A673 (cell line): ENCODE measurements around the gene ZNF507.

Source experiments
- CTCF ChIP-seq: fragments of 300-800, 200-600 bp; sonication (generic); conservative IDR thresholded peaks from 2 replicates; pipeline ENCODE4 v1.5.1; 2017; ENCODE audit warnings: low read depth, mild to moderate bottlenecking, antibody characterized with exemption, low read length, moderate library complexity, mixed read lengths
- EZH2 ChIP-seq: fragments of 200-600 bp; sonication (generic); IDR thresholded peaks from 2 replicates; pipeline ENCODE4 v1.6.1; 2017; ENCODE audit warnings: borderline replicate concordance, low read depth, mild to moderate bottlenecking, mixed read lengths, antibody characterized with exemption, low read length; ENCODE audit not compliant: poor library complexity, severe bottlenecking

GRCh38 chr19:32317086-32317485, 28.3 kb upstream of the ZNF507 start:
- TF ChIP-seq CTCF (no peak), EZH2 (no peak)
